SU-DHL-6 (cell line): ENCODE results near the gene PHACTR1.

Experiments used
- EZH2phosphoT487 ChIP-seq: fragments of 200-600 bp; sonication (generic), shearing (Covaris generic); conservative IDR thresholded peaks from 2 replicates; pipeline ENCODE4 v1.6.1; 2018; ENCODE audit warnings: mild to moderate bottlenecking, antibody characterized with exemption, low read length, moderate library complexity, mixed read lengths
- TF ChIP-seq, protein P1 (sequence below): fragments of 200-600 bp; sonication (generic); IDR thresholded peaks from one replicate; pipeline ENCODE4 v1.5.1; 2017; ENCODE audit warnings: antibody characterized with exemption, mild to moderate bottlenecking, low read length, moderate library complexity; ENCODE audit not compliant: insufficient read depth, poor library complexity, severe bottlenecking

DNA sequence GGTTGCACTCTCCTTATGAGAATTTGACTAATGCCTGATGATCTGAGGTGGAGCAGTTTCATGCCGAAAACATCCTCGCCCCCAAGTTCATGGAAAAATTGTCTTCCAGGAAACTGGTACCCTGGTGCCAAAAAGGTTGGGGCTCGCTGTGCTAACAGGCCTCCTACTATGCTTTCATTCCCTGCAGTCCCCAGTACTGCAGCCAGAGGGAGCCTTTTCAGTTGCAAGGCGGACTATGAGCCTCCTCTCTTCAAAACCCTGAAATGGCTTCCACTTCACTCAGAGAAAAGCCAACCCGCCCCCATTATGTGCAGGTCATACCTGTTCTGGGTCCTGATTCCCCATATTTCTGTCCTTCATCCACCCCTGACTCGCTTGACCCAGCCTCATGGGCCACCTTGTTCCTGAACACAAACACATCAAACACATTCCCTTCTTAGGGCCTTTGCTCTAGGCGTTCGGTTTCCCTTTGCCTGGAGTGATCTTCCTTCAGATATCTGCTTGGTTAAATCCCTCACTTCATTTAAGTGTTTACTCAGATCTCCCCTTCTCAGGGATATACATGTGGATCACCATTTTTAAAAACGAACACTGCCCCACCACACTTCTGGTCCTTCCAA lies 173.7 kb downstream of the PHACTR1 start:
- TF ChIP-seq, protein P1, sequence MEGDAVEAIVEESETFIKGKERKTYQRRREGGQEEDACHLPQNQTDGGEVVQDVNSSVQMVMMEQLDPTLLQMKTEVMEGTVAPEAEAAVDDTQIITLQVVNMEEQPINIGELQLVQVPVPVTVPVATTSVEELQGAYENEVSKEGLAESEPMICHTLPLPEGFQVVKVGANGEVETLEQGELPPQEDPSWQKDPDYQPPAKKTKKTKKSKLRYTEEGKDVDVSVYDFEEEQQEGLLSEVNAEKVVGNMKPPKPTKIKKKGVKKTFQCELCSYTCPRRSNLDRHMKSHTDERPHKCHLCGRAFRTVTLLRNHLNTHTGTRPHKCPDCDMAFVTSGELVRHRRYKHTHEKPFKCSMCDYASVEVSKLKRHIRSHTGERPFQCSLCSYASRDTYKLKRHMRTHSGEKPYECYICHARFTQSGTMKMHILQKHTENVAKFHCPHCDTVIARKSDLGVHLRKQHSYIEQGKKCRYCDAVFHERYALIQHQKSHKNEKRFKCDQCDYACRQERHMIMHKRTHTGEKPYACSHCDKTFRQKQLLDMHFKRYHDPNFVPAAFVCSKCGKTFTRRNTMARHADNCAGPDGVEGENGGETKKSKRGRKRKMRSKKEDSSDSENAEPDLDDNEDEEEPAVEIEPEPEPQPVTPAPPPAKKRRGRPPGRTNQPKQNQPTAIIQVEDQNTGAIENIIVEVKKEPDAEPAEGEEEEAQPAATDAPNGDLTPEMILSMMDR = peak; percentile 95
- TF ChIP-seq EZH2phosphoT487 = no peak
